HCT116 (cell line): ENCODE data around the gene POC1B. TPM values are rescaled to one million over a fixed set of nuclear protein-coding genes. Genes with fewer than 3 reads are reported as not detected.

Source experiments
- ATAC-seq: fragments of 200-7000 bp; cut with Tn5 transposase; 2 replicates; pipeline ENCODE4 v1.9.1; 2020; ENCODE audit warnings: mild to moderate bottlenecking, moderate library complexity
- BruUV-seq: library from RNA; stranded (reverse); fragments of 400-500 nt; replicated peaks from 2 replicates; lab custom pipeline; 2021; lab: Mats Ljungman, UMichigan
- CTCF ChIA-PET: fragments of 300-600 bp; sonication (Branson Sonifier 250); formaldehyde crosslinking; loops from one replicate; lab custom pipeline; 2021; ENCODE audit warnings: antibody characterized with exemption; lab: Charles Lee
- POLR2A ChIA-PET: fragments of 300-600, 350-600 bp; sonication (Branson Sonifier 250); formaldehyde crosslinking; loops from one replicate; lab custom pipeline; 2021; ENCODE audit warnings: antibody characterized with exemption; lab: Charles Lee
- RAD21 ChIA-PET, 2 experiments: fragments of 300-600 bp; sonication (Branson Sonifier 250); formaldehyde crosslinking; loops; one replicate each; lab custom pipeline; 2023; ENCODE audit warnings: low total read pairs in 2 of 2; ENCODE audit not compliant: uncharacterized antibody in 2 of 2, unreplicated experiment in 2 of 2, low non-redundant PET in 1 of 2; lab: Charles Lee
- DNase-seq: peaks from one replicate; pipeline ENCODE4 v3.0.0-alpha.2; 2010; ENCODE audit warnings: low read depth, low spot score
- H2AFZ ChIP-seq: fragments of 200-600 bp; shearing (Covaris generic), sonication (generic); 2 replicates; pipeline ENCODE4 v1.6.1; 2017; ENCODE audit warnings: low read depth, mixed run types, mixed read lengths, antibody characterized with exemption, low read length; ENCODE audit not compliant: poor library complexity, severe bottlenecking
- H3K27ac ChIP-seq: 2 replicates; pipeline ENCODE4 v1.5.1; 2012; ENCODE audit warnings: low read depth, low read length
- H3K27me3 ChIP-seq: fragments of 200-600 bp; sonication (generic); 2 replicates; pipeline ENCODE4 v1.6.1; 2016; ENCODE audit warnings: mixed run types, low read length, mixed read lengths; ENCODE audit not compliant: insufficient read depth
- H3K36me3 ChIP-seq, 2 experiments: fragments of 200-500 bp in 1 of 2; fragments of 200-600 bp in 1 of 2; sonication (Bioruptor generic) in 1 of 2; sonication (generic) in 1 of 2; 2 replicates each; pipeline versions ENCODE4 v1.5.1 to v1.6.1; 2014 to 2016; ENCODE audit warnings: low read length in 2 of 2, inconsistent platforms in 1 of 2, mixed read lengths in 1 of 2, mixed run types in 1 of 2; ENCODE audit not compliant: insufficient read depth in 2 of 2, control insufficient read depth in 1 of 2
- H3K4me1 ChIP-seq, 2 experiments: fragments of 200-600 bp in 1 of 2; sonication (generic) in 1 of 2; 2 replicates each; pipeline versions ENCODE4 v1.5.1 to v1.6.1; 2012 to 2017; ENCODE audit warnings: low read length in 2 of 2, inconsistent platforms in 1 of 2, mild to moderate bottlenecking in 1 of 2, mixed read lengths in 1 of 2, mixed run types in 1 of 2, moderate library complexity in 1 of 2; ENCODE audit not compliant: insufficient read depth in 2 of 2, control insufficient read depth in 1 of 2
- H3K4me2 ChIP-seq: fragments of 200-600 bp; sonication (generic); 2 replicates; pipeline ENCODE4 v1.6.1; 2017; ENCODE audit warnings: mixed run types, low read length, mixed read lengths
- H3K4me3 ChIP-seq, 2 experiments: fragments of 200-600 bp in 1 of 2; sonication (generic) in 1 of 2; replicated peaks in 1 of 2; 2 replicates each; pipeline ENCODE4 v1.5.1; 2011 to 2016; ENCODE audit warnings: low read length in 2 of 2, control low read depth in 1 of 2, low read depth in 1 of 2, mild to moderate bottlenecking in 1 of 2, mixed read lengths in 1 of 2, mixed run types in 1 of 2
- H3K79me2 ChIP-seq: fragments of 200-600 bp; sonication (generic); 2 replicates; pipeline ENCODE4 v1.6.1; 2017; ENCODE audit warnings: mild to moderate bottlenecking, mixed run types, low read length, moderate library complexity, mixed read lengths; ENCODE audit not compliant: insufficient read depth
- H3K9ac ChIP-seq: fragments of 200-600 bp; sonication (generic); 2 replicates; pipeline ENCODE4 v1.6.1; 2016; ENCODE audit warnings: low read length, mixed read lengths
- H3K9me2 ChIP-seq: fragments of 200-600 bp; sonication (generic), shearing (Covaris generic); 2 replicates; pipeline ENCODE4 v1.6.1; 2017; ENCODE audit warnings: mixed run types, mild to moderate bottlenecking, moderate library complexity; ENCODE audit not compliant: insufficient read depth
- H3K9me3 ChIP-seq, 2 experiments: fragments of 200-500 bp in 1 of 2; fragments of 200-600 bp in 1 of 2; sonication (Bioruptor generic) in 1 of 2; sonication (generic) in 1 of 2; 2 replicates each; pipeline ENCODE4 v1.6.1; 2014 to 2017; ENCODE audit warnings: low read length in 2 of 2, mixed read lengths in 2 of 2, inconsistent platforms in 1 of 2, low read depth in 1 of 2, mild to moderate bottlenecking in 1 of 2, mixed run types in 1 of 2, moderate library complexity in 1 of 2; ENCODE audit not compliant: control insufficient read depth in 1 of 2, insufficient read depth in 1 of 2
- H4K20me1 ChIP-seq: fragments of 200-600 bp; sonication (generic), shearing (Covaris generic); 2 replicates; pipeline ENCODE4 v1.6.1; 2017; ENCODE audit warnings: mixed run types, mild to moderate bottlenecking, moderate library complexity; ENCODE audit not compliant: insufficient read depth
- CBX3 ChIP-seq: IDR thresholded peaks from 2 replicates; pipeline ENCODE4 v1.6.1; 2012; ENCODE audit warnings: low read depth
- ELF1 ChIP-seq: IDR thresholded peaks from 2 replicates; pipeline ENCODE4 v1.6.1; 2012; ENCODE audit warnings: low read depth, borderline replicate concordance
- EZH2 ChIP-seq: fragments of 200-600 bp; sonication (generic); IDR thresholded peaks from 2 replicates; pipeline ENCODE4 v1.6.1; 2017; ENCODE audit warnings: antibody characterized with exemption, mixed run types
- FOSL1 ChIP-seq: IDR thresholded peaks from 2 replicates; pipeline ENCODE4 v1.6.1; 2012; ENCODE audit warnings: low read depth
- JUND ChIP-seq: IDR thresholded peaks from 2 replicates; pipeline ENCODE4 v1.6.1; 2012
- MAX ChIP-seq: IDR thresholded peaks from 2 replicates; pipeline ENCODE4 v1.6.1; 2012
- POLR2A ChIP-seq: IDR thresholded peaks from 2 replicates; pipeline ENCODE4 v1.7.0; 2011; ENCODE audit warnings: borderline replicate concordance; ENCODE audit not compliant: insufficient read depth, insufficient read length; ENCODE audit errors: extremely low read depth
- POLR2AphosphoS5 ChIP-seq: IDR thresholded peaks from 2 replicates; pipeline ENCODE4 v1.6.1; 2011; ENCODE audit warnings: mild to moderate bottlenecking, low read depth, low read length, moderate library complexity
- RAD21 ChIP-seq: IDR thresholded peaks from 2 replicates; pipeline ENCODE4 v1.6.1; 2012; ENCODE audit warnings: low read depth, mild to moderate bottlenecking
- REST ChIP-seq: IDR thresholded peaks from 2 replicates; pipeline ENCODE4 v1.6.1; 2012; ENCODE audit warnings: low read depth
- SP1 ChIP-seq: IDR thresholded peaks from 2 replicates; pipeline ENCODE4 v1.6.1; 2012; ENCODE audit warnings: low read depth
- TCF7L2 ChIP-seq: IDR thresholded peaks from 2 replicates; pipeline ENCODE4 v1.7.0; 2011; ENCODE audit warnings: borderline replicate concordance, inconsistent platforms; ENCODE audit not compliant: insufficient read depth, insufficient read length; ENCODE audit errors: extremely low read depth
- ZBTB33 ChIP-seq: IDR thresholded peaks from 2 replicates; pipeline ENCODE4 v1.6.1; 2011; ENCODE audit warnings: mild to moderate bottlenecking, low read length, moderate library complexity; ENCODE audit not compliant: insufficient replicate concordance; ENCODE audit errors: extremely low read depth
- ZFX ChIP-seq: fragments of 450-650 bp; IDR thresholded peaks from 2 replicates; pipeline ENCODE4 v1.6.1; 2017
- intact Hi-C: fragments of 100-400 bp; cut with micrococcal nuclease; formaldehyde crosslinking; loops from 2 replicates; pipeline ENCODE4 v1.10.0; 2022
- total RNA-seq: library from RNA; stranded (reverse); gene quantifications from one replicate; pipeline ENCODE4 v1.2.1, GENCODE V29; 2021; ENCODE audit not compliant: unreplicated experiment

The POC1B gene
- total RNA-seq, 1 experiment from 2014 or later, result 14.3 TPM

- Histone ChIP-seq H3K36me3 (no peaks in the 10 kb centered on the region), H3K27me3 (no peaks in the 10 kb centered on the region), H3K4me1 (peaks cover 2 to 6% of the 10 kb centered on the region in 2 experiments; a peak in 1 of 4 replicates), H3K4me2 (no peak overlapping the region), H3K9me3 (no peaks in the 10 kb centered on the region), H3K27ac (no peak overlapping the region), H3K9me2 (no peaks in the 10 kb centered on the region), H2AFZ (no peak overlapping the region), H3K79me2 (no peaks in the 10 kb centered on the region), H4K20me1 (no peaks in the 10 kb centered on the region), H3K4me3 (no peak overlapping the region), H3K9ac (no peak overlapping the region)
- ChIA-PET CTCF (no interaction called here), RAD21 (no interaction called here), POLR2A (no interaction called here)
- intact Hi-C loops, result no loop called here
- DNase-seq (no peak), ATAC-seq (no peak)
- TF ChIP-seq ELF1, result no peak
- no peak for TF ChIP-seq CBX3
- TF ChIP-seq MAX, result no peak
- no peak for TF ChIP-seq RAD21
- no peak for TF ChIP-seq POLR2AphosphoS5
- no peak for TF ChIP-seq FOSL1
- no peak for TF ChIP-seq TCF7L2
- TF ChIP-seq POLR2A, result no peak
- TF ChIP-seq SP1, result no peak
- TF ChIP-seq ZBTB33, result no peak
- no peak for TF ChIP-seq ZFX
- TF ChIP-seq EZH2, result no peak
- no peak for TF ChIP-seq REST
- TF ChIP-seq JUND, result no peak
- BruUV-seq, result no TSS peak
Measured at GRCh38 chr12:89448526-89448925, 77.3 kb downstream of the POC1B start.
